Endothelial cell of umbilical vein (primary cell): Measurements from ENCODE around the gene STRBP. TPM values are rescaled to one million over a fixed set of nuclear protein-coding genes. Genes with fewer than 3 reads are reported as not detected.

Experiments used
- BruUV-seq: library from RNA; stranded (reverse); fragments of 400-500 nt; replicated peaks from 2 replicates; lab custom pipeline; 2021; lab: Mats Ljungman, UMichigan
- CTCF ChIA-PET: fragments of 300-600, 350-600 bp; sonication (Branson Sonifier 250); formaldehyde crosslinking; loops from one replicate; lab custom pipeline; 2021; ENCODE audit warnings: antibody characterized with exemption, inconsistent platforms; lab: Charles Lee
- POLR2A ChIA-PET: fragments of 300-600, 350-600 bp; sonication (Branson Sonifier 250); formaldehyde crosslinking; loops from one replicate; lab custom pipeline; 2021; ENCODE audit warnings: antibody characterized with exemption, inconsistent platforms; lab: Charles Lee
- DNase-seq: peaks from one replicate; pipeline ENCODE4 v3.0.0-alpha.2; 2011; ENCODE audit warnings: low read depth, low spot score
- FAIRE-seq: peaks from 2 replicates; lab custom pipeline; 2011; peaks lifted over from hg19 to GRCh38; lab: Jason Lieb, UNC
- H2AFZ ChIP-seq: 2 replicates; pipeline ENCODE4 v1.6.0; 2012; ENCODE audit warnings: low read depth, low read length, control low read depth, inconsistent platforms
- H3K27ac ChIP-seq: 2 replicates; pipeline ENCODE4 v1.5.1; 2011; ENCODE audit warnings: low read depth, mild to moderate bottlenecking, control low read depth, low read length, moderate library complexity; ENCODE audit not compliant: insufficient read depth
- H3K27me3 ChIP-seq, 2 experiments: 2 replicates each; pipeline versions ENCODE4 v1.6.0 to v1.6.1; 2011; ENCODE audit warnings: low read length in 2 of 2, mixed read lengths in 1 of 2; ENCODE audit not compliant: control insufficient read depth in 2 of 2, insufficient read depth in 2 of 2
- H3K36me3 ChIP-seq, 2 experiments: 2 replicates in 1 of 2; 3 replicates in 1 of 2; pipeline ENCODE4 v1.5.1; 2011; ENCODE audit warnings: low read length in 2 of 2, mild to moderate bottlenecking in 1 of 2, moderate library complexity in 1 of 2; ENCODE audit not compliant: control insufficient read depth in 2 of 2, insufficient read depth in 2 of 2; ENCODE audit errors: extremely low read depth in 1 of 2
- H3K4me1 ChIP-seq: 3 replicates; pipeline ENCODE4 v1.5.1; 2011; ENCODE audit warnings: mild to moderate bottlenecking, low read length; ENCODE audit not compliant: control insufficient read depth, insufficient read depth; ENCODE audit errors: extremely low read depth
- H3K4me2 ChIP-seq: 2 replicates; pipeline ENCODE4 v1.6.1; 2011; ENCODE audit warnings: low read length, control low read depth, mixed read lengths; ENCODE audit not compliant: insufficient read depth
- H3K4me3 ChIP-seq, 3 experiments: fragments of 200-600 bp in 1 of 3; sonication (generic), shearing (Covaris generic) in 1 of 3; replicated peaks in 1 of 3; 2 replicates each; pipeline ENCODE4 v1.5.1; 2011 to 2016; ENCODE audit warnings: control low read depth in 3 of 3, low read length in 3 of 3, mild to moderate bottlenecking in 2 of 3, inconsistent platforms in 1 of 3, low read depth in 1 of 3, moderate library complexity in 1 of 3; ENCODE audit not compliant: insufficient read depth in 1 of 3
- H3K79me2 ChIP-seq: 2 replicates; pipeline ENCODE4 v1.6.0; 2012; ENCODE audit warnings: low read length, inconsistent platforms; ENCODE audit not compliant: control insufficient read depth, insufficient read depth
- H3K9ac ChIP-seq: replicated peaks from 2 replicates; pipeline ENCODE3; 2011; ENCODE audit warnings: low read length, control low read depth; ENCODE audit not compliant: insufficient read depth; ENCODE audit errors: extremely low read depth
- H3K9me1 ChIP-seq: replicated peaks from 3 replicates; pipeline ENCODE4 v1.6.0; 2011; ENCODE audit warnings: mild to moderate bottlenecking, low read length; ENCODE audit not compliant: control insufficient read depth, insufficient read depth; ENCODE audit errors: extremely low read depth
- H3K9me3 ChIP-seq: replicated peaks from 2 replicates; pipeline ENCODE4 v1.5.1; 2012; ENCODE audit warnings: low read length, inconsistent platforms; ENCODE audit not compliant: control insufficient read depth, insufficient read depth
- H4K20me1 ChIP-seq: replicated peaks from 2 replicates; pipeline ENCODE3; 2011; ENCODE audit warnings: mild to moderate bottlenecking, low read length; ENCODE audit not compliant: control insufficient read depth, insufficient read depth; ENCODE audit errors: extremely low read depth
- EZH2 ChIP-seq: IDR thresholded peaks from 2 replicates; pipeline ENCODE4 v1.6.1; 2012; ENCODE audit warnings: borderline replicate concordance, low read depth, mild to moderate bottlenecking, moderate library complexity, low read length, inconsistent platforms; ENCODE audit not compliant: severe bottlenecking
- FOS ChIP-seq: IDR thresholded peaks from 2 replicates; pipeline ENCODE4 v1.6.1; 2011; ENCODE audit warnings: mild to moderate bottlenecking, low read length, moderate library complexity, borderline replicate concordance; ENCODE audit not compliant: insufficient read depth
- GATA2 ChIP-seq: IDR thresholded peaks from 2 replicates; pipeline ENCODE4 v1.7.0; 2011; ENCODE audit warnings: low read depth, mild to moderate bottlenecking, moderate library complexity, mixed read lengths, low read length; ENCODE audit not compliant: insufficient read length, insufficient read depth
- JUN ChIP-seq: IDR thresholded peaks from 2 replicates; pipeline ENCODE4 v1.6.1; 2011; ENCODE audit warnings: borderline replicate concordance, low read depth; ENCODE audit not compliant: insufficient read length, insufficient read depth
- MYC ChIP-seq: IDR thresholded peaks from one replicate; pipeline ENCODE4 v1.6.1; 2011; ENCODE audit warnings: mild to moderate bottlenecking, low read depth, low read length
- POLR2A ChIP-seq: IDR thresholded peaks from 2 replicates; pipeline ENCODE4 v1.6.1; 2012; ENCODE audit warnings: low read depth, mild to moderate bottlenecking, control low read depth, low read length
- POLR2AphosphoS5 ChIP-seq: IDR thresholded peaks from 2 replicates; pipeline ENCODE4 v1.6.1; 2012; ENCODE audit warnings: low read depth, mild to moderate bottlenecking, control low read depth, low read length, moderate library complexity; ENCODE audit not compliant: insufficient read depth
- dilution Hi-C: fragments of 300-500 bp; cut with MboI; formaldehyde crosslinking; loops from one replicate; pipeline ENCODE4 v1.15.0; 2019; ENCODE audit warnings: low sequenced_read_pairs; ENCODE audit not compliant: extremely low pct_ligation_motif_present
- intact Hi-C: fragments of 100-400 bp; cut with micrococcal nuclease; formaldehyde crosslinking; loops from one replicate; pipeline ENCODE4 v1.10.0; 2022
- polyA plus RNA-seq, 4 experiments: library from polyadenylated mRNA; depleted of rRNA in 3 of 4; stranded (reverse) in 3 of 4; unstranded in 1 of 4; fragments of >200 nt; gene quantifications; 2 replicates each; pipeline versions ENCODE4 v1.2.1 to v1.2.3, GENCODE V29; 2011 to 2012; ENCODE audit warnings: missing spikeins in 1 of 4
- total RNA-seq: library from RNA; stranded (reverse); gene quantifications from 2 replicates; pipeline ENCODE4 v1.2.3, GENCODE V29; 2021
- TF ChIP-seq, protein P1 (sequence below), 2 donors: IDR thresholded peaks; 1 replicate in 1 of 2; 2 replicates in 1 of 2; pipeline ENCODE4 v1.5.1; 2011; ENCODE audit warnings: low read length in 2 of 2, mild to moderate bottlenecking in 2 of 2, moderate library complexity in 2 of 2, control low read depth in 1 of 2, inconsistent platforms in 1 of 2, low read depth in 1 of 2; ENCODE audit not compliant: insufficient read depth in 1 of 2; ENCODE audit errors: extremely low read depth in 1 of 2
- TF ChIP-seq, protein P2 (sequence below): IDR thresholded peaks from 2 replicates; pipeline ENCODE4 v1.6.1; 2011; ENCODE audit not compliant: insufficient read depth, insufficient read length

The STRBP gene
- total and polyA plus RNA-seq, 2 donors (not counting 3 experiments of a cell fraction or from before 2014, with no cell fraction given) = 7.7 to 15.4 TPM

DNA sequence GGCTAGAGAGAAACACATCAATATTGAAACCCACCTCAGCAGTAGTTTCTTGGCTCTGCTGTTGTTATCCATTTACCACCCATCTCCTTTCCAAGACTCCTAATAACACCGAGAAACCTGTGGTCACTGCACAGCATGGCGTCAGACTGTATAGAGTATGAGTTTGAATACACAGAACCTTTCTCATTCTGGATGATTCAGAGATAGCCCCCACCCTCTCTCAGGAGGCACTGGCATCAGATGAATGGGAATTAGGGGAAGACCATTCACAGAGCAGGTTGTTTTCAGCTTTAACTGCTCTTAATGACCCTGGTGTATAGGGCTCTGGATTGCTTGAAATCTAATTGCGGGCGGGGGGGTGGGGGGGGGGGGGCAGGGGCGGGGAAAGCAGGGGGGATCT is 148.3 kb downstream of the STRBP start:
- dilution Hi-C loops (no loop called here), intact Hi-C loops (loop anchor here (2.0 kb wide), 1 partner anchor 19 kb away; no protein-coding TSS in a partner anchor)
- H3K9ac ChIP-seq = no peak overlapping the region
- H3K4me1 ChIP-seq = no peaks in the 10 kb centered on the region
- H3K4me3 ChIP-seq = no peak overlapping the region
- H3K27ac ChIP-seq = no peak overlapping the region
- no peaks in the 10 kb centered on the region for H3K79me2 ChIP-seq
- no peak for DNase-seq
- H3K4me2 ChIP-seq = no peak overlapping the region
- no peak for TF ChIP-seq EZH2
- TF ChIP-seq GATA2 = no peak
- no peak for TF ChIP-seq FOS
- TF ChIP-seq, protein P1, sequence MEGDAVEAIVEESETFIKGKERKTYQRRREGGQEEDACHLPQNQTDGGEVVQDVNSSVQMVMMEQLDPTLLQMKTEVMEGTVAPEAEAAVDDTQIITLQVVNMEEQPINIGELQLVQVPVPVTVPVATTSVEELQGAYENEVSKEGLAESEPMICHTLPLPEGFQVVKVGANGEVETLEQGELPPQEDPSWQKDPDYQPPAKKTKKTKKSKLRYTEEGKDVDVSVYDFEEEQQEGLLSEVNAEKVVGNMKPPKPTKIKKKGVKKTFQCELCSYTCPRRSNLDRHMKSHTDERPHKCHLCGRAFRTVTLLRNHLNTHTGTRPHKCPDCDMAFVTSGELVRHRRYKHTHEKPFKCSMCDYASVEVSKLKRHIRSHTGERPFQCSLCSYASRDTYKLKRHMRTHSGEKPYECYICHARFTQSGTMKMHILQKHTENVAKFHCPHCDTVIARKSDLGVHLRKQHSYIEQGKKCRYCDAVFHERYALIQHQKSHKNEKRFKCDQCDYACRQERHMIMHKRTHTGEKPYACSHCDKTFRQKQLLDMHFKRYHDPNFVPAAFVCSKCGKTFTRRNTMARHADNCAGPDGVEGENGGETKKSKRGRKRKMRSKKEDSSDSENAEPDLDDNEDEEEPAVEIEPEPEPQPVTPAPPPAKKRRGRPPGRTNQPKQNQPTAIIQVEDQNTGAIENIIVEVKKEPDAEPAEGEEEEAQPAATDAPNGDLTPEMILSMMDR (IDR thresholded peaks at IDR 0.05; ENCODE audit: extremely low read depth in 1 of 2, insufficient read depth in 1 of 2, low read depth in 1 of 2, low read length in 2 of 2) = no peak
- TF ChIP-seq POLR2AphosphoS5 = no peak
- TF ChIP-seq, protein P2, sequence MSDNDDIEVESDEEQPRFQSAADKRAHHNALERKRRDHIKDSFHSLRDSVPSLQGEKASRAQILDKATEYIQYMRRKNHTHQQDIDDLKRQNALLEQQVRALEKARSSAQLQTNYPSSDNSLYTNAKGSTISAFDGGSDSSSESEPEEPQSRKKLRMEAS = no peak
- no peak for TF ChIP-seq MYC
- TF ChIP-seq JUN = no peak
- no peak for TF ChIP-seq POLR2A
- BruUV-seq = no TSS peak
- POLR2A ChIA-PET = no interaction called here
- no peaks in the 10 kb centered on the region for H3K9me1 ChIP-seq
- CTCF ChIA-PET = interaction anchor here (1.0 to 3.8 kb wide), 3 partner anchors 19 to 127 kb away, joined by 3 to 18 read pairs (median 4); no protein-coding TSS in a partner anchor
- no peak overlapping the region for H2AFZ ChIP-seq
- H3K27me3 ChIP-seq = no peaks in the 10 kb centered on the region
- H4K20me1 ChIP-seq = no peaks in the 10 kb centered on the region
- no peaks in the 10 kb centered on the region for H3K36me3 ChIP-seq
- H3K9me3 ChIP-seq = no peaks in the 10 kb centered on the region
- no peak for FAIRE-seq
